Liver (tissue), 9 donors: ENCODE data around the gene SERTAD1. TPM values are rescaled to one million over a fixed set of nuclear protein-coding genes. Genes with fewer than 3 reads are reported as not detected.

ENCODE experiments used
- DNase-seq: peaks from one replicate; pipeline ENCODE4 v3.0.0-alpha.2; 2017; ENCODE audit warnings: low spot score
- H3K27ac ChIP-seq, 2 donors: one replicate each; pipeline ENCODE4 v1.7.0; 2013; ENCODE audit warnings: inconsistent platforms in 2 of 2, low read length in 2 of 2, control low read depth in 1 of 2, low read depth in 1 of 2, mild to moderate bottlenecking in 1 of 2
- H3K27me3 ChIP-seq, 4 donors: one replicate each; pipeline versions ENCODE4 v1.6.1 to v1.7.0; 2013; ENCODE audit warnings: low read length in 3 of 4, inconsistent platforms in 1 of 4, mild to moderate bottlenecking in 1 of 4, moderate library complexity in 1 of 4; ENCODE audit not compliant: control insufficient read depth in 4 of 4, insufficient read depth in 4 of 4
- H3K36me3 ChIP-seq, 4 donors: one replicate each; pipeline versions ENCODE4 v1.6.1 to v1.7.0; 2013; ENCODE audit warnings: low read length in 3 of 4, mild to moderate bottlenecking in 3 of 4, low read depth in 1 of 4, moderate library complexity in 1 of 4; ENCODE audit not compliant: control insufficient read depth in 4 of 4, insufficient read depth in 3 of 4
- H3K4me1 ChIP-seq, 4 donors: one replicate each; pipeline versions ENCODE4 v1.6.1 to v1.7.0; 2013; ENCODE audit warnings: low read length in 3 of 4, mild to moderate bottlenecking in 3 of 4, moderate library complexity in 1 of 4; ENCODE audit not compliant: control insufficient read depth in 4 of 4, insufficient read depth in 4 of 4
- H3K4me3 ChIP-seq, 3 donors: one replicate each; pipeline versions ENCODE4 v1.6.1 to v1.7.0; 2013; ENCODE audit warnings: low read length in 3 of 3, control low read depth in 1 of 3, low read depth in 1 of 3, mild to moderate bottlenecking in 1 of 3
- H3K9ac ChIP-seq, 2 donors: one replicate each; pipeline ENCODE4 v1.7.0; 2013; ENCODE audit warnings: low read length in 2 of 2, mild to moderate bottlenecking in 2 of 2, moderate library complexity in 2 of 2, control low read depth in 1 of 2, low read depth in 1 of 2
- H3K9me3 ChIP-seq, 4 donors: one replicate each; pipeline versions ENCODE4 v1.6.1 to v1.7.0; 2013; ENCODE audit warnings: low read length in 3 of 4; ENCODE audit not compliant: control insufficient read depth in 4 of 4
- ATF3 ChIP-seq: IDR thresholded peaks from 2 replicates; pipeline ENCODE4 v1.6.1; 2016; ENCODE audit warnings: antibody characterized with exemption
- EGR1 ChIP-seq, 2 donors: IDR thresholded peaks; 2 replicates each; pipeline ENCODE4 v1.6.1; 2016 to 2018; ENCODE audit warnings: antibody characterized with exemption in 2 of 2, low read depth in 2 of 2
- FOXA1 ChIP-seq: IDR thresholded peaks from 2 replicates; pipeline ENCODE4 v1.6.1; 2016; ENCODE audit warnings: antibody characterized with exemption
- FOXA2 ChIP-seq: IDR thresholded peaks from 2 replicates; pipeline ENCODE4 v1.6.1; 2016; ENCODE audit warnings: antibody characterized with exemption
- GABPA ChIP-seq, 2 donors: IDR thresholded peaks in 1 of 2; conservative IDR thresholded peaks in 1 of 2; 2 replicates each; pipeline ENCODE4 v1.6.1; 2016; ENCODE audit warnings: antibody characterized with exemption in 2 of 2, mild to moderate bottlenecking in 1 of 2, moderate library complexity in 1 of 2
- HNF4A ChIP-seq, 2 donors: conservative IDR thresholded peaks; 2 replicates each; pipeline ENCODE4 v1.6.1; 2016; ENCODE audit warnings: antibody characterized with exemption in 2 of 2, mild to moderate bottlenecking in 2 of 2
- HNF4G ChIP-seq: IDR thresholded peaks from 2 replicates; pipeline ENCODE4 v1.6.1; 2016; ENCODE audit warnings: antibody characterized with exemption
- JUND ChIP-seq, 2 donors: IDR thresholded peaks; 2 replicates each; pipeline ENCODE4 v1.6.1; 2016; ENCODE audit warnings: antibody characterized with exemption in 2 of 2
- NR2F2 ChIP-seq: IDR thresholded peaks from 2 replicates; pipeline ENCODE4 v1.6.1; 2016; ENCODE audit warnings: antibody characterized with exemption
- RAD21 ChIP-seq, 2 donors: IDR thresholded peaks; 2 replicates each; pipeline ENCODE4 v1.6.1; 2016; ENCODE audit warnings: antibody characterized with exemption in 2 of 2, mild to moderate bottlenecking in 2 of 2
- REST ChIP-seq: IDR thresholded peaks from 2 replicates; pipeline ENCODE4 v1.6.1; 2016; ENCODE audit warnings: antibody characterized with exemption, mild to moderate bottlenecking
- RXRA ChIP-seq, 2 donors: IDR thresholded peaks; 2 replicates each; pipeline ENCODE4 v1.6.1; 2017 to 2018; ENCODE audit warnings: antibody characterized with exemption in 2 of 2, mild to moderate bottlenecking in 1 of 2
- SP1 ChIP-seq: IDR thresholded peaks from 2 replicates; pipeline ENCODE4 v1.6.1; 2018; ENCODE audit warnings: antibody characterized with exemption, mild to moderate bottlenecking
- TAF1 ChIP-seq: conservative IDR thresholded peaks from 2 replicates; pipeline ENCODE4 v1.6.1; 2016; ENCODE audit warnings: antibody characterized with exemption, mild to moderate bottlenecking
- YY1 ChIP-seq: IDR thresholded peaks from 2 replicates; pipeline ENCODE4 v1.6.1; 2016; ENCODE audit warnings: antibody characterized with exemption, mild to moderate bottlenecking
- ZBTB33 ChIP-seq: IDR thresholded peaks from 2 replicates; pipeline ENCODE4 v1.6.1; 2016; ENCODE audit warnings: antibody characterized with exemption
- WGBS: extraction: QIAGEN DNeasy Blood & Tissue Kit; methylation state at CpG from one replicate; pipeline ENCODE4 v1.1.7; 2013; 5-methylcytosine and 5-hydroxymethylcytosine counted together
- polyA plus RNA-seq, 2 donors: library from polyadenylated mRNA; stranded (reverse) in 1 of 2; unstranded in 1 of 2; fragments of 200-250 nt in 1 of 2; fragments of >200 nt in 1 of 2; fragmentation: Nextera tagmentation in 1 of 2; extraction: Ambion mirVana in 1 of 2; gene quantifications; one replicate each; pipeline versions ENCODE4 v1.2.1 to v1.2.3, GENCODE V29; 2013 to 2015
- total RNA-seq, 2 donors: library from RNA; depleted of rRNA; stranded (reverse); fragments of >200 nt; gene quantifications; one replicate each; pipeline ENCODE4 v1.2.3, GENCODE V29; 2014
- TF ChIP-seq, protein P1 (sequence below): fragments of 150-350 bp; IDR thresholded peaks from 2 replicates; pipeline ENCODE4 v1.5.1; 2017; ENCODE audit warnings: improper control_type of control experiment, low read depth, low read length; ENCODE audit not compliant: missing input control
- TF ChIP-seq, protein P2 (sequence below): IDR thresholded peaks from 2 replicates; pipeline ENCODE4 v1.6.1; 2016; ENCODE audit warnings: antibody characterized with exemption
- donor health status: healthy.
- donor health status: healthy.
- donor health status: healthy.
- donor health status: healthy.
- donor health status: healthy.

Gene SERTAD1
- total and polyA plus RNA-seq, 4 donors: 3.6 to 6.8 (median 4.9) TPM

- TF ChIP-seq, protein P1, sequence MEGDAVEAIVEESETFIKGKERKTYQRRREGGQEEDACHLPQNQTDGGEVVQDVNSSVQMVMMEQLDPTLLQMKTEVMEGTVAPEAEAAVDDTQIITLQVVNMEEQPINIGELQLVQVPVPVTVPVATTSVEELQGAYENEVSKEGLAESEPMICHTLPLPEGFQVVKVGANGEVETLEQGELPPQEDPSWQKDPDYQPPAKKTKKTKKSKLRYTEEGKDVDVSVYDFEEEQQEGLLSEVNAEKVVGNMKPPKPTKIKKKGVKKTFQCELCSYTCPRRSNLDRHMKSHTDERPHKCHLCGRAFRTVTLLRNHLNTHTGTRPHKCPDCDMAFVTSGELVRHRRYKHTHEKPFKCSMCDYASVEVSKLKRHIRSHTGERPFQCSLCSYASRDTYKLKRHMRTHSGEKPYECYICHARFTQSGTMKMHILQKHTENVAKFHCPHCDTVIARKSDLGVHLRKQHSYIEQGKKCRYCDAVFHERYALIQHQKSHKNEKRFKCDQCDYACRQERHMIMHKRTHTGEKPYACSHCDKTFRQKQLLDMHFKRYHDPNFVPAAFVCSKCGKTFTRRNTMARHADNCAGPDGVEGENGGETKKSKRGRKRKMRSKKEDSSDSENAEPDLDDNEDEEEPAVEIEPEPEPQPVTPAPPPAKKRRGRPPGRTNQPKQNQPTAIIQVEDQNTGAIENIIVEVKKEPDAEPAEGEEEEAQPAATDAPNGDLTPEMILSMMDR: no peak
Observed at GRCh38 chr19:40418040-40418439, 7.8 kb downstream of the SERTAD1 start (continued).

GRCh38 chr19:40417643-40417981, 8.2 kb downstream of the SERTAD1 start:
- peak overlapping the region; percentile 52 to 74 for H3K27ac ChIP-seq
- H3K27me3 ChIP-seq: no peaks in the 10 kb centered on the region
- H3K4me1 ChIP-seq: peaks cover 0 to 5% (median 2%) of the 10 kb centered on the region in 4 donors
- no peak for DNase-seq
- TF ChIP-seq GABPA (IDR thresholded peaks at IDR 0.05 in 1 of 2, conservative IDR thresholded peaks at IDR 0.05 in 1 of 2) (no peak), REST (no peak), TAF1 (no peak), JUND (IDR thresholded peaks at IDR 0.05) (no peak), YY1 (no peak), NR2F2 (no peak), FOXA1 (no peak), RXRA (IDR thresholded peaks at IDR 0.05) (no peak), EGR1 (IDR thresholded peaks at IDR 0.05; ENCODE audit: low read depth in 2 of 2) (no peak), FOXA2 (no peak), ATF3 (no peak), HNF4A (conservative IDR thresholded peaks at IDR 0.05) (no peak), SP1 (no peak), HNF4G (no peak), RAD21 (IDR thresholded peaks at IDR 0.05) (no peak), ZBTB33 (no peak)
- TF ChIP-seq, protein P1: no peak
- TF ChIP-seq, protein P2, sequence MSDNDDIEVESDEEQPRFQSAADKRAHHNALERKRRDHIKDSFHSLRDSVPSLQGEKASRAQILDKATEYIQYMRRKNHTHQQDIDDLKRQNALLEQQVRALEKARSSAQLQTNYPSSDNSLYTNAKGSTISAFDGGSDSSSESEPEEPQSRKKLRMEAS: no peak
- peak overlapping the region in 1 of 2 donors; percentile 6 for H3K9ac ChIP-seq
- H3K4me3 ChIP-seq: no peak overlapping the region
- no peaks in the 10 kb centered on the region for H3K9me3 ChIP-seq
- peaks cover 0 to 2% (median under 1%) of the 10 kb centered on the region in 4 donors for H3K36me3 ChIP-seq
- WGBS: 81% methylated on average over 4 of the region's 4 CpGs
